Muscle of leg (tissue), 11 donors: ENCODE results near the gene SMIM13. TPM values are rescaled to one million over a fixed set of nuclear protein-coding genes. Genes with fewer than 3 reads are reported as not detected.
"Not testable (repeated sequence)": the region's sequence is repeated elsewhere in the genome, so short reads cannot be mapped to it uniquely, and the experiment has no call there.

Experiments used
- DNase-seq: peaks from one replicate; pipeline ENCODE4 v3.0.0; 2013
- H3K27ac ChIP-seq: one replicate; pipeline ENCODE4 v1.5.1; 2013; ENCODE audit warnings: mild to moderate bottlenecking, low read length, control low read depth
- H3K27me3 ChIP-seq: one replicate; pipeline ENCODE4 v1.6.1; 2013; ENCODE audit warnings: low read length; ENCODE audit not compliant: control insufficient read depth, insufficient read depth
- H3K36me3 ChIP-seq: one replicate; pipeline ENCODE4 v1.6.1; 2013; ENCODE audit warnings: low read length; ENCODE audit not compliant: control insufficient read depth, insufficient read depth
- H3K4me1 ChIP-seq: one replicate; pipeline ENCODE4 v1.6.1; 2013; ENCODE audit warnings: low read length; ENCODE audit not compliant: control insufficient read depth, insufficient read depth
- H3K4me3 ChIP-seq: one replicate; pipeline ENCODE4 v1.5.1; 2013; ENCODE audit warnings: low read length, control low read depth
- H3K9me3 ChIP-seq: replicated peaks from 2 replicates; pipeline ENCODE4 v1.6.1; 2013; ENCODE audit warnings: low read depth, low read length; ENCODE audit not compliant: control insufficient read depth
- WGBS: methylation state at CpG from one replicate; pipeline ENCODE4 v1.1.5; 2013; ENCODE audit warnings: missing lambda C conversion rate; ENCODE audit not compliant: insufficient coverage; 5-methylcytosine and 5-hydroxymethylcytosine counted together
- polyA plus RNA-seq, 8 donors: library from polyadenylated mRNA; unstranded; fragments of 120-200 nt; gene quantifications; one replicate each; pipeline versions ENCODE4 v1.2.1 to v1.2.3, GENCODE V29; 2013; ENCODE audit warnings: inconsistent platforms in 1 of 8, low replicate concordance in 1 of 8; ENCODE audit not compliant: insufficient read length in 8 of 8, insufficient read depth in 1 of 8
- total RNA-seq: library from RNA; stranded (reverse); fragments of 120-200 nt; gene quantifications from one replicate; pipeline ENCODE4 v1.2.4, GENCODE V29; 2013

The SMIM13 gene
- total and polyA plus RNA-seq, 9 donors: 6.6 to 13.5 (median 9.3) TPM

DNA sequence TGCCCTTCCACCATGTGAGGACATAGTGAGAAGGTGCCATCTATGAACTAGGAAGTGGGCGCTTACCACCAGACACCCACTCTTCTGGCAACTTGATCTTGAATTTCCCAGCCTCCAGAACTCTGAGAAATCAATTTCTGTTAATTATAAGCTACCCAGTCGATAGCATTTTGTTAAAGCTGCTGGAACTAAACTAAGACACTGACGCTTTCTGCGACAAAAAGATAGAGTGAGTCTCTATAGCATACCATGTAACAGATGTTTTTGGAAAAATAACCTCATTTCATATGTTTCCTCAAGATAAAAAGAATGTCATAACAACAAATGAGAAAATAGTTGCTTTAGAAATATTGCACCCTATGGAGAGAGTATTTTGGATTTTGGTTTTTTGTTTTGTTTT, 15.4 kb upstream of the SMIM13 start:
- WGBS: 100% methylated on average over 1 of the region's 4 CpGs

DNA sequence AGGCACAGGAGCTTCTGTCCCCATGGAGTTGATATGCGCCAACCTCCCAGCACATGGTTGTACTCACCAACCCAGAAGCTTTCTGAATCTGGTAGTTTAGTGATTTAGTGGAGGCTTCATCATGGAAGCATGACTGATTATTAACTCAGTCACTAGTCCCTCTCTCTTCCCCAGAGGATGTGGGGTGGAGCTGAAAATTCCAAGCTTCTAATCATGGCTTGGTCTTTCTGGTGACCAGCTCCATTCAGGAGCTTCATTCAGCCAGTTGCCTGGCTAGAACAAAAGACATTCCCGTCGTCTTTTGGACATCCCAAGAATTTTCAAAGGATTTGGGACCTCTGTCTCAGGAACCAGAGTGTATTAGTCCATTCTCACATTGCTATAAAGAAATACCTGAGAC, 13.3 kb upstream of the SMIM13 start:
- WGBS: no CpG with 5 or more reads among the region's 3 CpGs

More for the DNA sequence above, 15.4 kb upstream of the SMIM13 start:
- Histone ChIP-seq H3K27ac (no peak overlapping the region), H3K36me3 (no peaks in the 10 kb centered on the region), H3K27me3 (no peaks in the 10 kb centered on the region), H3K4me1 (no peaks in the 10 kb centered on the region), H3K9me3 (no peaks in the 10 kb centered on the region), H3K4me3 (no peak overlapping the region)
- no peak for DNase-seq

DNA sequence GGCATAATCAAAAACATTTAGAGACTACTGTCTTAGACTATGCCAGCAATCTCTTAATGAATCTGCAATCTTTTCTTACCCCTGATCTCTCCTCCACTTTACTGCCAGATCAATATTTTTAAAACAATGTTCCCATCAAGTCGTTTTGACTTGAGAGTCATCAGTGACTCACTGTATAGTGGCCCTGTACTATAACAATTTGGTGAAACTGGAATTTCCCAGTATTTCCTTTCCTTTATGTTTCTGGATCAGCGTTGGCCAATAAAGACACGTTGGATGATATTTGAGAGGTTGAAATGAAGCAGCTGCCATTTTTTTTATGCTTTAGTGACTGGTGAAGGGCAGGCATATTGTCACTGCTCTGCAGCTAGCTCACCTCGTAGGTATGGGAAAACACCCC, 10.1 kb upstream of the SMIM13 start:
- Histone ChIP-seq H3K36me3 (no peaks in the 10 kb centered on the region), H3K4me1 (no peaks in the 10 kb centered on the region), H3K27ac (no peak overlapping the region), H3K27me3 (no peaks in the 10 kb centered on the region), H3K9me3 (no peaks in the 10 kb centered on the region), H3K4me3 (no peak overlapping the region)
- DNase-seq: no peak
- WGBS: no CpG with 5 or more reads among the region's 4 CpGs

More for the DNA sequence above, 13.3 kb upstream of the SMIM13 start:
- Histone ChIP-seq H3K4me1 (no peaks in the 10 kb centered on the region), H3K9me3 (no peaks in the 10 kb centered on the region), H3K27me3 (no peaks in the 10 kb centered on the region), H3K36me3 (no peaks in the 10 kb centered on the region), H3K27ac (no peak overlapping the region), H3K4me3 (no peak overlapping the region)
- DNase-seq: no peak

DNA sequence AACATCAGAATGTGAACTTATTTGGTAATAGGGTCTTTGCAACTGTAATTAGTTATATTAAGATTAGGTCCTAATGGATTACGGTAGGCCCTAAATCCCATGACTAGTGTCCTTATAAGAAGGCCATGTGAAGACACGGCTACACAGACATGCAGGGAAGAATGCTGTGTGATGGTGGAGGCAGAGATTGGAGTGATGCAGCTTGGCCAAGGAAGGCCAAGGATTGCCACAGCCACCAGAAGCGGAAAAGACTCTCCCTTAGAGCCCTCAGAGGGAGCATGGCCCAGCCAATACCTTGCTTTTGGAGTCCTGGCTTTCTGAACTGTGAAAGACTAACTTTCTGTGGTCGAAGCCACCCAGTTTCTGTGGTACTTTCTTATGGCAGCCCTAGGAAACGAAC, 9.7 kb upstream of the SMIM13 start:
- Histone ChIP-seq H3K27ac (no peak overlapping the region), H3K9me3 (no peaks in the 10 kb centered on the region), H3K36me3 (no peaks in the 10 kb centered on the region), H3K4me1 (no peaks in the 10 kb centered on the region), H3K4me3 (no peak overlapping the region), H3K27me3 (no peaks in the 10 kb centered on the region)
- DNase-seq: no peak
- WGBS: 73% methylated on average over 5 of the region's 5 CpGs

DNA sequence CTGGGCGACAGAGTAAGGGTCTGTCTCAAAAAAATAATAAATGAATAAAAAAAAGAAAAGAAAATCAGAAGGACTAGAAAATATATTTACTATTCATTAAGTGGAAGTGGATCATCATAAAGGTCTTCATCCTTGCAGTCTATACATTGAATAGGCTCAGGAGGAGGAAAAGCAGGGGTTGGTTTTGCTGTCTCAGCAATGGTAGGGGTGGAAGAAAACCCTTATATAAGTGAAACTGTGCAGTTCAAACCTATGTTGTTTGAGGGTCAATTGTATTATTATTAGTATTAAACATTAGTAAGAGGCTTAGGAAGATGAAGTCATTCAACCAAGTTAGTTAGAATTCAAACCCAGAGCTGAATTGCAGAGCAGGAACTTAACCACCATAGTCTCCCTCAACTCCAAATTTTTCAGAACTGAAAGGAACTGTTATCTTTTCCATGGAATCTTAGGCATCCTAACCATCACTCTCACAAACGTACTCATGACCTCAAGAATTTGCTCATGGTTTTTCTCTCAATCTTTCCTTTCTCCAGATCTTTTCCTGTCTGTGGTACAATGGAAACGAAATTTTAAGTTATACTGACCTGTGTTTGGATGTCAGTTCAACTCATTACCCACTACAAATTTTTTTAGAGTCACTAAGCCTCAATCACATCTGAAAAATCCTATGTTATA, 7.7 kb upstream of the SMIM13 start:
- Histone ChIP-seq H3K27ac (no peak overlapping the region), H3K9me3 (no peaks in the 10 kb centered on the region), H3K4me3 (no peak overlapping the region), H3K36me3 (no peaks in the 10 kb centered on the region), H3K4me1 (no peaks in the 10 kb centered on the region), H3K27me3 (no peaks in the 10 kb centered on the region)
- DNase-seq: no peak
- 20% methylated on average over 1 of the region's 3 CpGs for WGBS

DNA sequence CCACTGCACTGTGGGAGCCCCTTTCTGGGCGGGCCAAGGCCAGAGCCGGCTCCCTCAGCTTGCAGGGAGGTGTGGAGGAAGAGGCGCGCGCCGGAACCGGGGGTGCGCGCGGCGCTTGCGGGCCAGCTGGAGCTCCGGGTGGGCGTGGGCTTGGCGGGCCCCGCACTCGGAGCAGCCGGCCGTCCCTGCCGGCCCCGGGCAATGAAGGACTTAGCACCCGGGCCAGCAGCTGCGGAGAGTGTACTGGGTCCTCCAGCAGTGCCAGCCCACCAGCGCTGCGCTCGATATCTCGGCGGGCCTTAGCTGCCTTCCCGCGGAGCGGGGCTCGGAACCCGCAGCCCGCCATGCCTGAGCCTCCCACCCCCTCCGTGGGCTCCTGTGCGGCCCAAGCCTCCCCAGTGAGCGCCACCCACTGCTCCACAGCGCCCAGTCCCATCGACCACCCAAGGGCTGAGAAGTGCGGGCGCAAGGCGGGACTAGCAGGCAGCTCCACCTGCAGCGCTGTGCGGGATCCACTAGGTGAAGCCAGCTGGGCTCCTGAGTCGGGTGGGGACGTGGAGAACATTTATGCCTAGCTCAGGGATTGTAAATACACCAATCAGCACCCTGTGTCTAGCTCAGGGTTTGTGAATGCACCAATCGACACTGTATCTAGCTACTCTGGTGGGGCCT, 6.4 kb upstream of the SMIM13 start:
- not testable (repeated sequence) for H3K36me3 ChIP-seq, H3K27me3 ChIP-seq, DNase-seq, H3K9me3 ChIP-seq, H3K27ac ChIP-seq, H3K4me1 ChIP-seq, H3K4me3 ChIP-seq
- 73% methylated on average over 30 of the region's 47 CpGs for WGBS

DNA sequence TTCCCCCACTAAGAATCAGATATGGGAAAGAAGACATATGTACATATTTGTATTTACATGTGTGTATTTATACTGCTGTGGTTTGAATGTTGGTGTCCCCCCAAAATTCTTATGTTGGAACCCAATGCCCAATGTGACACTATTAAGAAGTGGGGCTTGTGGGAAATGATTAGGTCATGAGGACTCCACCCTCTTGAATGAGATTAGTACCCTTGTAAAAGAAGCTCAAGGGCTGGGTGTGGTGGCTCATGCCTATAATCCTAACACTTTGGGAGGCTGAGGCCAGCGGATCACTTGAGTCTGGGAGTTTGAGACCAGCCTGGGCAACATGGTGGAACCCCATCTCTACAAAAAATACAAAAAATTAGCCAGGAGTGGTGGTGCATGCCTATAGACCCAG, 3.9 kb upstream of the SMIM13 start:
- no peak for DNase-seq
- no CpG with 5 or more reads among the region's 1 CpG for WGBS
- Histone ChIP-seq H3K4me1 (peaks cover 3% of the 10 kb centered on the region), H3K4me3 (no peak overlapping the region), H3K36me3 (no peaks in the 10 kb centered on the region), H3K9me3 (no peaks in the 10 kb centered on the region), H3K27me3 (no peaks in the 10 kb centered on the region), H3K27ac (no peak overlapping the region)

DNA sequence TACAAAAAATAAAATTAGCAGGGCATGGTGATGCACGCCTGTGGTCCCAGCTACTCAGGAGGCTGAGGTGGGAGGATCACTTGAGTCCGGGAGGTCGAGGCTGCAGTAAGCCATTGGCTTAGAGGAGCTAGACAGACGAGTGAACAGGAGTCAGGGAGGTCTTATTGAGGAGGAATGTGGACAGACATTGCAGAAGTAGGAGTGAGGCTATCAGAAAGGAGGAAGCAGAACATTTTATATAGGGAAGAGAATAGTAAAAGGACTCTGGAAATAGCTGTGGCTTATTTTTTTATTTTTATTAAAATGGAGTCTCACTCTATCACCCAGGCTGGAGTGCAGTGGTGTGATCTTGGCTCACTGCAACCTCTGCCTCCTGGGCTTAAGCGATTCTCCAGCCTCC, 2.5 kb upstream of the SMIM13 start:
- H3K36me3 ChIP-seq, H3K9me3 ChIP-seq, H3K27me3 ChIP-seq, H3K27ac ChIP-seq, H3K4me3 ChIP-seq, H3K4me1 ChIP-seq, DNase-seq: not testable (repeated sequence)
- 92% methylated on average over 5 of the region's 5 CpGs for WGBS

DNA sequence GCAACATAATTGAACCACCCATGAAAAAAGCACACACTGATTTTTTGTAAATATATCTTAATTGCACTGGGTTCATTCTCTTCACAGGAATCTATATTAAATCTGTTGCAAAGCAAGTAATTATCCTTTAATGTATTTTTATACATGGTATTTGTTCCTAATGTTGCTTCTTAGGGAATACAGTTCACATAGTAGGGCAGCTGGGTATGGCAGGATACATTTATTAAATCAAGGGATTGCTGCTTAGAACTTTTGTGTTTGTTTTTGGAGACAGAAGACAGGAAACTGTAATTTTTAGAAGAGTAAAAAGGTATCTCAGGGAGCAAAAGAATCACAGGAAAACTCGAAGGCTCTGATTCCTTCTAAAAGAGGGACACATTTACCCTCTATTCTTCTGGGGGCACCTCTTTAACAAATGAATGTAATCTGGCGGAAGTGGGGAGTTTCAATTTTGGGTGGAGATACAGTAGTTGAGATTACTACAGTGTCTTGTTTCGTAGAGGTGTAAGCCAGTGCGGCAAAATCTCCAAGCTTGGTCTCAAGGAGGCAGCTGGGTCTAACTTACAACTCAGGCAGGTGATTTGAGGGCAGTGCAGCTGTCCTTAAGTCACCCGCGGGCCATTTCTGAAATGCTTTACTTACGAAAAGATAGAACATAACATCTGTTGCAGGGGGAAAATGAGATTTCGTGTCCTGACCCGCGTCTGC, 812 bp upstream of the SMIM13 start:
- no peaks in the 10 kb centered on the region for H3K27me3 ChIP-seq
- H3K4me3 ChIP-seq: peak overlapping the region; percentile 91
- H3K4me1 ChIP-seq: peaks cover 3% of the 10 kb centered on the region
- 0% methylated on average over 7 of the region's 10 CpGs for WGBS
- H3K9me3 ChIP-seq: no peaks in the 10 kb centered on the region
- no peak for DNase-seq
- H3K36me3 ChIP-seq: peaks cover 7% of the 10 kb centered on the region
- peak overlapping the region; percentile 96 for H3K27ac ChIP-seq

DNA sequence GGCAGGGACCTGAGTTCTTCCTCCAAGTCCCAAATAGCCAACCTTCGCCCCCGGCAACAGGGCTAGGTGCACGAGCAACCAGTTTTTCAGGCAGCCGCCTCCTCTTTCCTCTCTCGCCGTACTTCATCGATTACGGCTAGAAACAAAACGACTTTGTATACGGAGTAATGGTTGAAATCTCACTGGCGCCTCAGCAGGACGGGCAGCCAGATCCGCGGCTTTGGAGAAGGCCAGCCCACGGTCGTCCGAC, 333 bp upstream of the SMIM13 start:
- DNase-seq: no peak
- no peaks in the 10 kb centered on the region for H3K9me3 ChIP-seq
- H3K4me1 ChIP-seq: peaks cover 3% of the 10 kb centered on the region
- WGBS: 2% methylated on average over 11 of the region's 17 CpGs
- peaks cover 7% of the 10 kb centered on the region for H3K36me3 ChIP-seq
- H3K27ac ChIP-seq: peak overlapping the region; percentile 96
- H3K27me3 ChIP-seq: no peaks in the 10 kb centered on the region
- peak overlapping the region; percentile 91 for H3K4me3 ChIP-seq
